Stimulated activated CD8-positive, alpha-beta memory T cell treated with anti-CD3 and anti-CD28 coated beads, Interleukin-4, amount 100 ng/mL, for 48 hours (primary cell): ENCODE data around the gene REPIN1.

Experiments used
- DNase-seq: peaks from one replicate; pipeline ENCODE4 v3.0.0-alpha.2; 2020

REPIN1 gene

GRCh38 chr7:150368096-150368883 is at the start of gene REPIN1:
Gene REPIN1, plus strand, starts transcription at chr7:150368822. Its CDS starts 890 bp downstream, at chr7:150369712.
- peak; percentile 89 for DNase-seq

DNA sequence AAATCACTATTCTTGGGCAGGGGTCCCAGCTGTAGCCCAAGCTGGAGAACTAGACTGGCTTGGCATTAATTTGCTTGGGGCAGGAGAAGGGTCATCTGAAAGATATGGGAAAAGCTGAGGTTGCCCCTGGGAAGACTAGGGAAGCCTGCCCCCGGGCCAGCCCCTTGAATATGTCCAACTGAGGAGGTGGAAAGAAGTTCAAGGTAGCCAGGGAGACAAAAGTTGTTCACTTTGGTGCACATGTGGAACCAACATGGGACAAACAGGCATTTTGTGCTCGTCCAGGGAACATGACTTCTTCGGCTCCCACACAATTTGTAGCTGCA is 46.9 kb upstream of the REPIN1 start:
- no peak for DNase-seq

DNA sequence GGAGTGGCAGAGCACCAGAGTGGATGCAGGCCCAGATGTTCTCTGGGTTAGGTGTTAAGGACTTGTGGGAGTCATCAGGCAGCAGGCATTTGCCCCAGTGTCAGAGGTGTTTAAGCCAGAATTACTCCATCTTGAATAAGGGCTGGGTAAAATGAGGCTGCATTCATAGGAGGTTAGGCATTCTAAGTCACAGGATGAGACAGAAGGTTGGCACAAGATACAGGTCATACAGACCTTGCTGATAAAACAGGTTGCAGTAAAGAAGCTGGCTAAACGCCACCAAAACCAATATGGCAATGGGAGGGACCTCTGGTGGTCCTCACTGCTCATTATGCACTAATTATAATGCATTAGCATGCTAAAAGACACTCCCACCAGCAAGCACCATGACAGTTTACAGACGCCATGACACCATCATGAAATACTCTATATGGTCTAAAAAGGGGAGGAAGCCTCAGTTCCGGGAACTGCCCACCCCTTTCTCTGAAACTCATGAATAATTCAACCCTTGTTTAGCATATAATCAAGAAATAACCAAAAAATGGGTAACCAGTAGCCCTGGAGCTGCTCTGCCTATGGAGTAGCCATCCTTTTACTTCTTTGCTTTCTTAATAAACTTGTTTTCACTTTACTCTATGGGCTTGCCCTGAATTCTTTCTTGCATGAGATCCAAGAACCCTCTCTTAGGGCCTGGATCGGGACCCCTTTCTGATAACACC is 46.3 kb upstream of the REPIN1 start:
- peak; percentile 79 for DNase-seq

GRCh38 chr7:150322833-150323681 is 45.6 kb upstream of the REPIN1 start, which contains the start of the genes ACTR3C and LRRC61:
Gene ACTR3C, minus strand, starts transcription at chr7:150323545. Its CDS starts 28,249 bp downstream, at chr7:150295296.
Gene LRRC61, plus strand, starts transcription at chr7:150323355. Its CDS starts 13,507 bp downstream, at chr7:150336862.
- peak; percentile 84 for DNase-seq

- DNase-seq, result no peak
These were observed 44.8 kb upstream of the REPIN1 start for GRCh38 chr7:150323682-150324372.

DNA sequence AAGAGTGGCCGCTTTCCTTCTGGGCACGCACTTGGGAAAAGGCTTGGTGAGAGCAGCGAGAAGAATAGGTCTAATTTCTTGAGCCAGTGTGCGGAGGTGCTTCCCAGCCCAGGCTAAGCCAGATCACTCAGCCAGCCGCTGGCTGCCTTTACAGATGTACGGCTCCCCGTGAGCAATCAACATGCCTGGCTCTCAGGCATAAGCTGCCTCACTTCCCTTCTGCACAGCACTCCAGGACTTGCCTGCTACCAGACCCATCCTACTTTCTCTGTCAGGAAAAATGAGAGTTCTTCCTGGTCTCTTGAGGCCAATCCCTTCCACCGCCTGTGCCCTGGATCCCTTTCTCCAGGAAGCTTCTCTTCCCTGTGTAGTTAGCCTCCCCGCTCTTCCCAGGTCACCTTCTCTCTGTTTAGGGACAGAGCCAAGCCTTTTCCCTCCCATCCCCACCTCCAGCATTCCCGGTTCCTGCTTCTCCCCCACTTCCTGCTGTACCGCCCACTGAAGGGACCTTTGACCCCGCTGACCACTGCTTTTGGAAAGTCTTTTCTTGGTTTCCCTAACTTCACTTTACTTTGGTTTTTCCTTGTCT is 44.2 kb upstream of the REPIN1 start:
- no peak for DNase-seq

DNA sequence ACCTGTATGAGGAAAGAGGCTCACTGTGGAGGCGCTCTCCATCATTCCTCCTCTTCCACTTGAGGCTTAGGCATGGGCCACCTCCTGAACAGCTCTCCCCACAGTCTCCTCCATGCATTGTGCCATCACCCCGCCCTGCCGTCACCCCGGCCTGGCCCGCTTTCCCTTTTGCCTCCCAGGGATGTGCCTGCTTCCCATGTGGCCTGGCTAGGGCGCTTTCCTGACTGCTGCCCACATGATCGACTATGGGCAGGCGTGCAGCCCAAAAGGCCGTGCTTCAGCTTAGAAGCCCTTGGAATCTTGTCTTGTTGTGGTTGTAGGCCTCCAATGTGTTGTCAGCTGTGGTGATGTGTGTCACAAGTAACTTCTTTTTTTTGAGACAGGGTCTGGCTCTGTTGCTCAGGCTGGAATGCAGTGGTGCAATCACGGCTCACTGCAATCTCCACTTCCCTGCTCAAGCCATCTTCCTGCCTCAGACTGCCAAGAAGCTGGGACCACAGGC is 43.5 kb upstream of the REPIN1 start:
- no peak for DNase-seq

DNA sequence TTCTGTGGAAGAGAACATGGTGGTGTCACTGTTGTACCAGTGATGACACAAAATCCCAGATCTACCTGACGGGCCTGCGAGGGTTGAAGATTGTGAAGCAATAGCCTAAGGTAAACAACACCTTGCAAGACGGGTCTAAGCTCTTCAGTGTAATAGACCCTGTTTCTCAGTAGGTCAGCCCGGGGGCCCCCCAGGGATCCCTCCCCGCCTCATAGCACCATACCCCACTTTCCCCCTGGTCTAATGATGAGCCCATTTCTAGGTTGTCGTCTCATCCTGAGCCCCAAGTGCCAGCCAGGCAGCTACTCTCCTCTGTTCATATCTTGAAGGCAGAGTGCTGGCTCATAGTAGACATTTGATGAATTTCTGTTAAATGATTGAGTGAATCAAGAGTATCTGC is 42.7 kb upstream of the REPIN1 start:
- DNase-seq, result no peak

GRCh38 chr7:150326657-150327268 is 41.9 kb upstream of the REPIN1 start:
- no peak for DNase-seq

GRCh38 chr7:150327308-150327707 is 41.3 kb upstream of the REPIN1 start:
- DNase-seq, result no peak

DNA sequence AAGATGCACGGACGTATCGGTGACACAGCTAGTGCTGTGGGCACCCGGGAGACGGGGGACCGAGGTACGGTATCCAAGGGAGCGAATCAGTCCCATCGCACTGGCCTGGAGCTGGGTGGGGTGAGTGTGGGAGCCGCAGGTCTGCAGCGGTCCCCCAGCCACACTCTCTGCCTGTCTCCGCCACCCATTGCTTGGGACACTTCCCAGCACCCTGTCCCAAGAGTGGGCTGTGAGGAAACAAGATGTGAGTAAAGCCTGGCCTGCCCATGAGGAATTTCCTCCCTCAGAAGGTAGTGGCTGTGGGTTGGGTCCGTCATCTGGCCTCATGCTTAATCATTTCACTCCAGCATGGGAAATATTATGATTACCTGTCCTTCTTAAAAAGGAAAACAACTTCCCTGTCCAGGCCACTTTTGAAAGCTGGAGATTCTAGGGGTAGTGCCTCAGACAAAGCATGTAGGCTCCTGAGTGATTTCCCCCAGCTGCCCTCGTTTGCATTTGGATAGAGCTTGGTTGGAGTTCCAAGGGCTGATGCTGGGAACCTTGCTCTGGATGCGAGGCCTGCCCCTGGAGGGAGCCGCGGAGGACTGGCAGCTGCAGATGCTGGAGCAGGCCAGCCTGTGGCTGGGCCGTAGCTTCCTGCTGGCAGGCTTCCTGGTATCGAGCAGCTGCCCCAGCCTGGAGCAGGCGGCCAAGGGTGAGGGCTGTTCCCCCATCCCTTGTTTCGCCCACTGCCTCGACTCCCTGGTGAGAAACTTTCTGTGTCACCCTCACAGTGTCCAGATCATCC is 39.1 kb upstream of the REPIN1 start:
- DNase-seq, result no peak

GRCh38 chr7:150330211-150330885 is 38.3 kb upstream of the REPIN1 start:
- no peak for DNase-seq

GRCh38 chr7:150332852-150333635 is 35.6 kb upstream of the REPIN1 start:
- DNase-seq, result no peak

GRCh38 chr7:150333659-150334058 is 35.0 kb upstream of the REPIN1 start:
- no peak for DNase-seq

GRCh38 chr7:150334108-150334507 is 34.5 kb upstream of the REPIN1 start:
- no peak for DNase-seq

- no peak for DNase-seq
These were observed 33.4 kb upstream of the REPIN1 start for GRCh38 chr7:150335108-150335773.

DNA sequence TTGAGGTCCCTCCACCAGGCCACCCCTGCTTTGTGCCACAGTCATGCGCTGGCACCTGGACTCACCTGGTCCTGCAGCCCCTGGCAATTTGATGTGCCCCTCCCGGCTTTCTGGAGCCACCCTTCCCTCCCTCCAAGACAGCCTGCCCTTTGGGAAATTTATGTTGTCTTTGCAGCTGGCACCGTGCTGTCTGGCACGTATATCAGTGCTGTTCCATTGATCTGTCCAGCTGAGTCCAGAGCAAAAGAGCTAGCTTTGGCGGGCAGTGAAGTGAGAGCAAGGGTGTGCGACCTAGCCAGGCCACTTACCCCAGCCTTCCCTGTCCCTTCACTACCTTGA is 32.9 kb upstream of the REPIN1 start:
- DNase-seq, result no peak

DNA sequence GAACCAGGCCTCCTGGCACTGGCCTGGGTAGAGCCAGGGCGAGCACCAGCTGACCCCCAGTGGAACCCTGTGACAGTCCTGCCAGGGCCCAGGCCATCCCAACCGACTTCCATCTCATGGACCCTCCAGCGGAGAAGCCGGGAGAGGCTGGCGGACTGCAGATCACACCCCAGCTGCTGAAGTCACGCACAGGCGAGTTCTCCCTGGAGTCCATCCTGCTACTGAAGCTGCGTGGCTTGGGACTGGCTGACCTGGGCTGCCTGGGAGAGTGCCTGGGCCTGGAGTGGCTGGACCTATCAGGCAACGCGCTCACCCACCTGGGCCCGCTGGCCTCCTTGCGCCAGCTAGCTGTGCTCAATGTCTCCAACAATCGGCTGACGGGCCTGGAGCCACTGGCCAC is 31.9 kb upstream of the REPIN1 start:
- no peak for DNase-seq

DNA sequence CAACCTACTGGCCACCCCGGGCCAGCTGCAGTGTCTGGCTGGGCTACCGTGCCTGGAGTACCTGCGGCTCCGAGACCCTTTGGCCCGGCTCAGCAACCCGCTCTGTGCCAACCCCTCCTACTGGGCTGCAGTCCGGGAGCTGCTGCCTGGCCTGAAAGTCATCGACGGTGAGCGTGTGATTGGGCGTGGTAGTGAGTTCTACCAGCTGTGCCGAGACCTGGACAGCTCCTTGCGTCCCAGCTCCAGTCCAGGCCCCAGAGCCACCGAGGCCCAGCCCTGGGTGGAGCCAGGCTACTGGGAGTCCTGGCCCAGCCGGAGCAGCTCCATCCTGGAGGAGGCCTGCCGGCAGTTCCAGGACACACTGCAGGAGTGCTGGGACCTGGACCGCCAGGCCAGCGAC is 31.4 kb upstream of the REPIN1 start:
- no peak for DNase-seq
